ENCODE results near the gene ST13.

GRCh38 chr22:40898850-40899357, 42.5 kb upstream of the ST13 start:
- TF ChIP-seq CTCF (IDR thresholded peaks at IDR 0.05): peak; percentile 57
- TF ChIP-seq TCF7L2 (IDR thresholded peaks at IDR 0.05; ENCODE audit: low read depth, low read length): no peak
- TF ChIP-seq POLR2AphosphoS5 (IDR thresholded peaks at IDR 0.05; ENCODE audit: low read depth, low read length): no peak
- TF ChIP-seq SIN3A (IDR thresholded peaks at IDR 0.05; ENCODE audit: borderline replicate concordance, insufficient read depth, low read depth, low read length): no peak

Data from Panc1 (cell line).